Suprapubic skin (tissue), 4 donors: ENCODE data around the gene CRTAC1.

Experiments
- CTCF ChIP-seq, 2 donors: fragments of 200-600 bp in 1 of 2; fragments of 450-650 bp in 1 of 2; sonication (generic) in 1 of 2; IDR thresholded peaks; one replicate each; pipeline ENCODE4 v1.5.1; 2016 to 2019; ENCODE audit warnings: antibody characterized with exemption in 2 of 2, mild to moderate bottlenecking in 1 of 2, moderate library complexity in 1 of 2
- EP300 ChIP-seq: sonication (generic); formaldehyde crosslinking; IDR thresholded peaks from one replicate; pipeline ENCODE4 v1.6.1; 2017; ENCODE audit warnings: antibody characterized with exemption
- POLR2A ChIP-seq, 2 donors: fragments of 450-650 bp; IDR thresholded peaks; one replicate each; pipeline ENCODE4 v1.6.1; 2017; ENCODE audit warnings: antibody characterized with exemption in 2 of 2, mild to moderate bottlenecking in 2 of 2, moderate library complexity in 2 of 2
- POLR2AphosphoS5 ChIP-seq, 3 donors: sonication (generic); formaldehyde crosslinking; IDR thresholded peaks; one replicate each; pipeline ENCODE4 v1.6.1; 2017; ENCODE audit warnings: antibody characterized with exemption in 3 of 3

GRCh38 chr10:97883092-97883485, 147.3 kb downstream of the CRTAC1 start:
- TF ChIP-seq POLR2AphosphoS5 (IDR thresholded peaks at IDR 0.05) (no peak), CTCF (IDR thresholded peaks at IDR 0.05) (no peak), POLR2A (IDR thresholded peaks at IDR 0.05) (no peak), EP300 (no peak)
